ENCODE data around the gene UST. TPM values are rescaled to one million over a fixed set of nuclear protein-coding genes. Genes with fewer than 3 reads are reported as not detected.
"Not testable (repeated sequence)": the region's sequence is repeated elsewhere in the genome, so short reads cannot be mapped to it uniquely, and the experiment has no call there.

Gene UST
- total RNA-seq, 5 donors from 2014 or later (not counting 1 experiment from before 2014, with no cell fraction given), result 1.9 to 5.3 (median 3.0) TPM

- peaks cover 11% of the 10 kb centered on the region for H3K36me3 Mint-ChIP-seq
- H3K4me1 Mint-ChIP-seq; ATAC-seq (replicated peaks in 1 of 4); H3K4me1 ChIP-seq (ENCODE audit: control insufficient read depth in 1 of 2, extremely low read depth in 1 of 2, insufficient read depth in 2 of 2, low read length in 2 of 2); H3K9me3 ChIP-seq; H3K4me3 Mint-ChIP-seq; H3K27me3 Mint-ChIP-seq; DNase-seq; H3K27ac ChIP-seq (ENCODE audit: low read length); H3K27me3 ChIP-seq (replicated peaks in 1 of 2; ENCODE audit: control insufficient read depth in 2 of 2, extremely low read depth in 1 of 2, insufficient read depth in 2 of 2, low read length in 1 of 2); H3K4me3 ChIP-seq (ENCODE audit: control insufficient read depth in 1 of 2, extremely low read depth in 1 of 2, low read length in 1 of 2); POLR2A ChIA-PET; H3K36me3 ChIP-seq (ENCODE audit: control insufficient read depth in 2 of 2, extremely low read depth in 1 of 2, insufficient read depth in 1 of 2, low read length in 1 of 2); H3K27ac Mint-ChIP-seq: not testable (repeated sequence)
- CTCF ChIA-PET, result interaction anchor here in 1 of 2 donors (0.6 kb wide), 1 partner anchor 10 kb away, joined by 7 read pairs; no protein-coding TSS in a partner anchor
- peaks cover 4 to 11% (median 7%) of the 10 kb centered on the region in 3 donors for H3K9me3 Mint-ChIP-seq
- WGBS (ENCODE audit: insufficient coverage), result 87% methylated on average over 3 of the region's 10 CpGs
Measured at GRCh38 chr6:148916485-148916884, 169.7 kb downstream of the UST start.

GRCh38 chr6:148924226-148925012 lies 177.6 kb downstream of the UST start:
- H3K27ac Mint-ChIP-seq, result no peak overlapping the region
- DNase-seq (no peak), ATAC-seq (replicated peaks in 1 of 4) (no peak)
- Histone ChIP-seq H3K9me3 (no peaks in the 10 kb centered on the region), H3K4me1 (ENCODE audit: control insufficient read depth in 1 of 2, extremely low read depth in 1 of 2, insufficient read depth in 2 of 2, low read length in 2 of 2) (no peaks in the 10 kb centered on the region), H3K27me3 (replicated peaks in 1 of 2; ENCODE audit: control insufficient read depth in 2 of 2, extremely low read depth in 1 of 2, insufficient read depth in 2 of 2, low read length in 1 of 2) (no peaks in the 10 kb centered on the region), H3K4me3 (ENCODE audit: control insufficient read depth in 1 of 2, extremely low read depth in 1 of 2, low read length in 1 of 2) (no peak overlapping the region), H3K36me3 (ENCODE audit: control insufficient read depth in 2 of 2, extremely low read depth in 1 of 2, insufficient read depth in 1 of 2, low read length in 1 of 2) (no peaks in the 10 kb centered on the region), H3K27ac (ENCODE audit: low read length) (no peak overlapping the region)
- H3K36me3 Mint-ChIP-seq, result no peaks in the 10 kb centered on the region
- ChIA-PET POLR2A (interaction anchor here in 1 of 2 donors (0.6 kb wide), 1 partner anchor 202 kb away, joined by 3 read pairs; no protein-coding TSS in a partner anchor), CTCF (no interaction called here)
- no peak overlapping the region for H3K4me3 Mint-ChIP-seq
- no peaks in the 10 kb centered on the region for H3K4me1 Mint-ChIP-seq
- no peaks in the 10 kb centered on the region for H3K9me3 Mint-ChIP-seq
- WGBS (ENCODE audit: insufficient coverage), result 100% methylated on average over 2 of the region's 8 CpGs
- no peaks in the 10 kb centered on the region for H3K27me3 Mint-ChIP-seq

DNA sequence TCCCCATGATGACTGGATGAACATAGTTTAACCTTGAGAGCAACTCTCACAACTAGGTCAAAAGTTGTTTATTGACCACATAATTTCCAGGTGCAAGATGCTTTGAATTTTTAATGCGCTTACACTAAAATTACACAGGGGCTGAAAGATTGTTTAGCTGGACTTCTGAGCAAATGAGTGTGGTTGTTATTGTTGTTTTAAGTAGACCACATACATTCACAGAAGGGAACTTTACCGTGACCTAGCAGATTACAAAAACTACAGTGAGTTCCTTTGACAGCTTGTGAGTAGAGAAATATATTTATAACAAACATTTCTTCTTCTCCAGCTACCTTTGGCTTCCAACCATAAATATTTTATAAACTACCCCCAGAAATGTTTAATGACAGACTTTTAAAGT lies 178.9 kb downstream of the UST start:
- Histone ChIP-seq H3K4me1 (ENCODE audit: control insufficient read depth in 1 of 2, extremely low read depth in 1 of 2, insufficient read depth in 2 of 2, low read length in 2 of 2) (no peaks in the 10 kb centered on the region), H3K27me3 (replicated peaks in 1 of 2; ENCODE audit: control insufficient read depth in 2 of 2, extremely low read depth in 1 of 2, insufficient read depth in 2 of 2, low read length in 1 of 2) (no peaks in the 10 kb centered on the region), H3K27ac (ENCODE audit: low read length) (no peak overlapping the region), H3K36me3 (ENCODE audit: control insufficient read depth in 2 of 2, extremely low read depth in 1 of 2, insufficient read depth in 1 of 2, low read length in 1 of 2) (no peaks in the 10 kb centered on the region), H3K4me3 (ENCODE audit: control insufficient read depth in 1 of 2, extremely low read depth in 1 of 2, low read length in 1 of 2) (no peak overlapping the region), H3K9me3 (no peaks in the 10 kb centered on the region)
- DNase-seq (no peak), ATAC-seq (replicated peaks in 1 of 4) (no peak)
- no CpG with 5 or more reads among the region's 2 CpGs for WGBS (ENCODE audit: insufficient coverage)
- Mint-ChIP-seq H3K36me3 (no peaks in the 10 kb centered on the region), H3K4me1 (no peaks in the 10 kb centered on the region), H3K27me3 (no peaks in the 10 kb centered on the region), H3K27ac (no peak overlapping the region), H3K4me3 (no peak overlapping the region), H3K9me3 (no peaks in the 10 kb centered on the region)
- CTCF ChIA-PET, result no interaction called here
- POLR2A ChIA-PET, result no interaction called here

GRCh38 chr6:148926478-148926877 lies 179.6 kb downstream of the UST start:
- CTCF ChIA-PET, result interaction anchor here in 1 of 2 donors (0.6 kb wide), 1 partner anchor 10 kb away, joined by 7 read pairs; no protein-coding TSS in a partner anchor
- Mint-ChIP-seq H3K4me3 (no peak overlapping the region), H3K27ac (no peak overlapping the region), H3K9me3 (no peaks in the 10 kb centered on the region), H3K27me3 (no peaks in the 10 kb centered on the region), H3K4me1 (no peaks in the 10 kb centered on the region), H3K36me3 (no peaks in the 10 kb centered on the region)
- Histone ChIP-seq H3K27ac (ENCODE audit: low read length) (no peak overlapping the region), H3K27me3 (replicated peaks in 1 of 2; ENCODE audit: control insufficient read depth in 2 of 2, extremely low read depth in 1 of 2, insufficient read depth in 2 of 2, low read length in 1 of 2) (no peaks in the 10 kb centered on the region), H3K9me3 (no peaks in the 10 kb centered on the region), H3K4me1 (ENCODE audit: control insufficient read depth in 1 of 2, extremely low read depth in 1 of 2, insufficient read depth in 2 of 2, low read length in 2 of 2) (no peaks in the 10 kb centered on the region), H3K36me3 (ENCODE audit: control insufficient read depth in 2 of 2, extremely low read depth in 1 of 2, insufficient read depth in 1 of 2, low read length in 1 of 2) (no peaks in the 10 kb centered on the region), H3K4me3 (ENCODE audit: control insufficient read depth in 1 of 2, extremely low read depth in 1 of 2, low read length in 1 of 2) (no peak overlapping the region)
- DNase-seq (no peak), ATAC-seq (replicated peaks in 1 of 4) (no peak)
- WGBS (ENCODE audit: insufficient coverage), result 80% methylated on average over 1 of the region's 2 CpGs
- POLR2A ChIA-PET, result no interaction called here

DNA sequence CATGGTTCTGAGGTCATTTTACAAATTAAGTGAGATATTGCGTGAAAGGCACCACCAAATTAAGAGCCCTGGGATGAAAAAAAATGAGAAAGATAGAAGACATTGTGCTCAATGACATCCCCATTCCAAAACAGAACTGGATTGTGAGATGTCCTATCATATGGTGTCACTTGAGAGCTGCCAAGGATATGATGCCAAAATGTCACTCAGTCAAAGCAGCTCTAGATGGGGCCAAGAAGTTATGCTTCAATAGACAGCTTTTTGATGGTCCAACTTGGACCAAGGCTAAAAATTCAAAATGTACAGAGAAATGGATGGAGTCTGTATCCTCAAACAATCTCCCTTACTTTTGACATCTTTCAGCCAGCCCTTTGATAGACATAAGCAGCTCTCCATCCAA lies 180.8 kb downstream of the UST start:
- no peak overlapping the region for H3K27ac ChIP-seq (ENCODE audit: low read length)
- ChIA-PET CTCF (interaction anchor here in 1 of 2 donors (0.8 kb wide), 1 partner anchor 20 kb away, joined by 3 read pairs; no protein-coding TSS in a partner anchor), POLR2A (interaction anchor here in 1 of 2 donors (0.6 kb wide), 1 partner anchor 170 kb away, joined by 3 read pairs; no protein-coding TSS in a partner anchor)
- Mint-ChIP-seq H3K27ac (no peak overlapping the region), H3K4me1 (no peaks in the 10 kb centered on the region), H3K9me3 (no peaks in the 10 kb centered on the region), H3K27me3 (no peaks in the 10 kb centered on the region), H3K36me3 (no peaks in the 10 kb centered on the region), H3K4me3 (no peak overlapping the region)
- WGBS (ENCODE audit: insufficient coverage), result no CpG with 5 or more reads among the region's 1 CpG
- no peaks in the 10 kb centered on the region for H3K36me3 ChIP-seq (ENCODE audit: control insufficient read depth in 2 of 2, extremely low read depth in 1 of 2, insufficient read depth in 1 of 2, low read length in 1 of 2)
- no peaks in the 10 kb centered on the region for H3K9me3 ChIP-seq
- no peaks in the 10 kb centered on the region for H3K27me3 ChIP-seq (replicated peaks in 1 of 2; ENCODE audit: control insufficient read depth in 2 of 2, extremely low read depth in 1 of 2, insufficient read depth in 2 of 2, low read length in 1 of 2)
- ATAC-seq (replicated peaks in 1 of 4), result no peak
- H3K4me3 ChIP-seq (ENCODE audit: control insufficient read depth in 1 of 2, extremely low read depth in 1 of 2, low read length in 1 of 2), result no peak overlapping the region
- no peaks in the 10 kb centered on the region for H3K4me1 ChIP-seq (ENCODE audit: control insufficient read depth in 1 of 2, extremely low read depth in 1 of 2, insufficient read depth in 2 of 2, low read length in 2 of 2)
- DNase-seq, result no peak

GRCh38 chr6:148928811-148929210 lies 182.0 kb downstream of the UST start:
- no CpG with 5 or more reads among the region's 1 CpG for WGBS (ENCODE audit: insufficient coverage)

More at GRCh38 chr6:148928811-148929210, 182.0 kb downstream of the UST start:
- H3K4me3 Mint-ChIP-seq, result no peak overlapping the region
- ATAC-seq (replicated peaks in 1 of 4), result no peak
- Histone ChIP-seq H3K27ac (ENCODE audit: low read length) (no peak overlapping the region), H3K4me3 (ENCODE audit: control insufficient read depth in 1 of 2, extremely low read depth in 1 of 2, low read length in 1 of 2) (no peak overlapping the region), H3K4me1 (ENCODE audit: control insufficient read depth in 1 of 2, extremely low read depth in 1 of 2, insufficient read depth in 2 of 2, low read length in 2 of 2) (no peaks in the 10 kb centered on the region), H3K9me3 (no peaks in the 10 kb centered on the region), H3K27me3 (replicated peaks in 1 of 2; ENCODE audit: control insufficient read depth in 2 of 2, extremely low read depth in 1 of 2, insufficient read depth in 2 of 2, low read length in 1 of 2) (no peaks in the 10 kb centered on the region), H3K36me3 (ENCODE audit: control insufficient read depth in 2 of 2, extremely low read depth in 1 of 2, insufficient read depth in 1 of 2, low read length in 1 of 2) (no peaks in the 10 kb centered on the region)
- H3K27me3 Mint-ChIP-seq, result peaks cover 0 to 5% of the 10 kb centered on the region in 2 donors
- H3K36me3 Mint-ChIP-seq, result no peaks in the 10 kb centered on the region
- H3K27ac Mint-ChIP-seq, result no peak overlapping the region
- ChIA-PET CTCF (no interaction called here), POLR2A (interaction anchor here in 1 of 2 donors (1.1 kb wide), 1 partner anchor 9 kb away, joined by 3 read pairs; no protein-coding TSS in a partner anchor)
- no peaks in the 10 kb centered on the region for H3K9me3 Mint-ChIP-seq
- no peak for DNase-seq
- no peaks in the 10 kb centered on the region for H3K4me1 Mint-ChIP-seq

All from T-cell (primary cell).